Tibial nerve (tissue), 4 donors: ENCODE results near the gene CYTH1. TPM values are rescaled to one million over a fixed set of nuclear protein-coding genes. Genes with fewer than 3 reads are reported as not detected.

Experiments used
- DNase-seq, 2 donors: peaks; one replicate each; pipeline ENCODE4 v3.0.0-alpha.2; 2019; ENCODE audit warnings: low spot score in 2 of 2
- H3K27ac ChIP-seq, 4 donors: fragments of 200-600 bp; sonication (generic) in 3 of 4; one replicate each; pipeline ENCODE4 v1.5.1; 2017 to 2019; ENCODE audit warnings: mild to moderate bottlenecking in 1 of 4
- H3K27me3 ChIP-seq, 2 donors: fragments of 200-600 bp; sonication (generic) in 1 of 2; one replicate each; pipeline versions ENCODE4 v1.5.1 to v1.6.0; 2017 to 2019
- H3K36me3 ChIP-seq, 3 donors: fragments of 200-600 bp; sonication (generic); one replicate each; pipeline ENCODE4 v1.5.1; 2018 to 2019
- H3K4me1 ChIP-seq, 4 donors: fragments of 200-600 bp; sonication (generic) in 3 of 4; one replicate each; pipeline ENCODE4 v1.5.1; 2017 to 2019
- H3K4me3 ChIP-seq, 4 donors: fragments of 200-600 bp; sonication (generic) in 3 of 4; one replicate each; pipeline ENCODE4 v1.5.1; 2017 to 2019; ENCODE audit warnings: mild to moderate bottlenecking in 1 of 4, moderate library complexity in 1 of 4
- H3K9me3 ChIP-seq, 4 donors: fragments of 200-600 bp; sonication (generic) in 3 of 4; one replicate each; pipeline ENCODE4 v1.5.1; 2017 to 2019
- CTCF ChIP-seq, 5 experiments: fragments of 200-600 bp in 3 of 5; fragments of 450-650 bp in 2 of 5; sonication (generic) in 3 of 5; IDR thresholded peaks; one replicate each; pipeline ENCODE4 v1.5.1; 2016 to 2019; ENCODE audit warnings: antibody characterized with exemption in 5 of 5, mild to moderate bottlenecking in 3 of 5, moderate library complexity in 2 of 5
- EP300 ChIP-seq, 2 donors: sonication (generic); formaldehyde crosslinking; IDR thresholded peaks; one replicate each; pipeline ENCODE4 v1.6.1; 2017; ENCODE audit warnings: antibody characterized with exemption in 2 of 2, mild to moderate bottlenecking in 1 of 2
- POLR2A ChIP-seq, 2 donors: fragments of 450-650 bp; IDR thresholded peaks; one replicate each; pipeline ENCODE4 v1.6.1; 2017; ENCODE audit warnings: antibody characterized with exemption in 2 of 2, mild to moderate bottlenecking in 2 of 2, moderate library complexity in 2 of 2
- WGBS, 2 donors: methylation state at CpG; one replicate each; pipeline ENCODE4 v1.1.5; 2018; 5-methylcytosine and 5-hydroxymethylcytosine counted together
- total RNA-seq, 4 donors: library from RNA; depleted of rRNA; stranded (reverse); fragments of >200 nt; gene quantifications; one replicate each; pipeline ENCODE4 v1.1.0, GENCODE V29; 2016

The CYTH1 gene
- total RNA-seq, 4 donors from 2014 or later, result 53.1 to 81.0 (median 63.8) TPM

GRCh38 chr17:78731904-78732303 is 50.2 kb downstream of the CYTH1 start:
- Histone ChIP-seq H3K4me3 (no peak overlapping the region), H3K36me3 (no peaks in the 10 kb centered on the region), H3K9me3 (no peaks in the 10 kb centered on the region), H3K27ac (no peak overlapping the region), H3K27me3 (no peaks in the 10 kb centered on the region), H3K4me1 (peaks cover 0 to 35% (median 19%) of the 10 kb centered on the region in 4 donors)
- 89 to 90% methylated on average over 5 of the region's 5 CpGs for WGBS, 2 donors
- TF ChIP-seq EP300 (IDR thresholded peaks at IDR 0.05), result no peak
- DNase-seq, result no peak

GRCh38 chr17:78729641-78730040 is 52.4 kb downstream of the CYTH1 start:
- H3K4me1 ChIP-seq, result peaks cover 0 to 30% (median 17%) of the 10 kb centered on the region in 4 donors
- no peak overlapping the region for H3K4me3 ChIP-seq
- no peak for TF ChIP-seq POLR2A (IDR thresholded peaks at IDR 0.05)
- TF ChIP-seq CTCF (IDR thresholded peaks at IDR 0.05), result no peak
- TF ChIP-seq EP300 (IDR thresholded peaks at IDR 0.05), result no peak
- 95 to 97% methylated on average over 1 of the region's 1 CpG for WGBS, 2 donors
- H3K27me3 ChIP-seq, result no peaks in the 10 kb centered on the region
- no peak for DNase-seq
- no peaks in the 10 kb centered on the region for H3K9me3 ChIP-seq
- H3K27ac ChIP-seq, result no peak overlapping the region
- H3K36me3 ChIP-seq, result no peaks in the 10 kb centered on the region

- WGBS, 2 donors, result 88 to 92% methylated on average over 7 of the region's 7 CpGs
- H3K36me3 ChIP-seq, result no peaks in the 10 kb centered on the region
- no peak overlapping the region for H3K27ac ChIP-seq
- H3K9me3 ChIP-seq, result no peaks in the 10 kb centered on the region
- H3K27me3 ChIP-seq, result no peaks in the 10 kb centered on the region
- H3K4me1 ChIP-seq, result peaks cover 0 to 36% (median 22%) of the 10 kb centered on the region in 4 donors
- TF ChIP-seq EP300 (IDR thresholded peaks at IDR 0.05) (no peak), CTCF (IDR thresholded peaks at IDR 0.05) (no peak), POLR2A (IDR thresholded peaks at IDR 0.05) (no peak)
- no peak overlapping the region for H3K4me3 ChIP-seq
- DNase-seq, result no peak
Observed at GRCh38 chr17:78728495-78728894, 53.6 kb downstream of the CYTH1 start.

- WGBS, 2 donors, result 87 to 89% methylated on average over 11 of the region's 11 CpGs
- peaks cover 0 to 36% (median 24%) of the 10 kb centered on the region in 4 donors for H3K4me1 ChIP-seq
- DNase-seq, result no peak
- TF ChIP-seq POLR2A (IDR thresholded peaks at IDR 0.05) (no peak), CTCF (IDR thresholded peaks at IDR 0.05) (no peak), EP300 (IDR thresholded peaks at IDR 0.05) (no peak)
- no peaks in the 10 kb centered on the region for H3K9me3 ChIP-seq
- no peak overlapping the region for H3K4me3 ChIP-seq
- no peaks in the 10 kb centered on the region for H3K27me3 ChIP-seq
- H3K36me3 ChIP-seq, result no peaks in the 10 kb centered on the region
- no peak overlapping the region for H3K27ac ChIP-seq
Observed at GRCh38 chr17:78727476-78728229, 54.4 kb downstream of the CYTH1 start.

- Histone ChIP-seq H3K4me1 (peaks cover 0 to 36% (median 30%) of the 10 kb centered on the region in 4 donors), H3K27me3 (no peaks in the 10 kb centered on the region), H3K9me3 (no peaks in the 10 kb centered on the region), H3K27ac (no peak overlapping the region), H3K4me3 (no peak overlapping the region), H3K36me3 (no peaks in the 10 kb centered on the region)
- no peak for DNase-seq
- WGBS, 2 donors, result 92 to 95% methylated on average over 5 of the region's 5 CpGs
- TF ChIP-seq EP300 (IDR thresholded peaks at IDR 0.05), result no peak
- TF ChIP-seq POLR2A (IDR thresholded peaks at IDR 0.05), result no peak
- no peak for TF ChIP-seq CTCF (IDR thresholded peaks at IDR 0.05)
Observed at GRCh38 chr17:78727057-78727456, 55.0 kb downstream of the CYTH1 start.
